Measurements from ENCODE around the gene KCTD17. TPM values are rescaled to one million over a fixed set of nuclear protein-coding genes. Genes with fewer than 3 reads are reported as not detected.

KCTD17 gene
- total and polyA plus RNA-seq, 2 donors (not counting 1 experiment from before 2014, with no cell fraction given), result 10.6 to 19.3 TPM

DNA sequence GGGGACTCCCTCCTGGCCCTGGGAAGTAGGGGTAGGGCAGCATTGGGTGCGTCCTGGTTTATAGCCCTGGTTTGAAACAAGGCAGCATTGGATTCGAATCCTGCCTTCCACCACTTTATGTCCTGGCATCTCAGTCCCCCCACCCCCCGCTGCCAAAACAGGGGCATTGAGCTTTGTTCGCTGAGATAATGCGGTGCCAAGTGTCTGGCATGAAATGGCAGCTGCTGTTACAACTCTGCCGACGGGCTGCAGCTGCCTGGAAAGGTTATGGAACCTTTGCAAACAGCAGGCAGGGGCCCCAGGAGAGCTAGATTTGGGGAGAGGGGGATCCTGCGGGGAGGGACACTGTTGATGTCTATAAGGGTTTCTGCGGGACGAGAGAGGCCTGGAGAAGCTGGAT lies 34.2 kb upstream of the KCTD17 start:
- no peak for TF ChIP-seq EZH2 (IDR thresholded peaks at IDR 0.05; ENCODE audit: low read length, missing control alignments)
- TF ChIP-seq, protein P1, sequence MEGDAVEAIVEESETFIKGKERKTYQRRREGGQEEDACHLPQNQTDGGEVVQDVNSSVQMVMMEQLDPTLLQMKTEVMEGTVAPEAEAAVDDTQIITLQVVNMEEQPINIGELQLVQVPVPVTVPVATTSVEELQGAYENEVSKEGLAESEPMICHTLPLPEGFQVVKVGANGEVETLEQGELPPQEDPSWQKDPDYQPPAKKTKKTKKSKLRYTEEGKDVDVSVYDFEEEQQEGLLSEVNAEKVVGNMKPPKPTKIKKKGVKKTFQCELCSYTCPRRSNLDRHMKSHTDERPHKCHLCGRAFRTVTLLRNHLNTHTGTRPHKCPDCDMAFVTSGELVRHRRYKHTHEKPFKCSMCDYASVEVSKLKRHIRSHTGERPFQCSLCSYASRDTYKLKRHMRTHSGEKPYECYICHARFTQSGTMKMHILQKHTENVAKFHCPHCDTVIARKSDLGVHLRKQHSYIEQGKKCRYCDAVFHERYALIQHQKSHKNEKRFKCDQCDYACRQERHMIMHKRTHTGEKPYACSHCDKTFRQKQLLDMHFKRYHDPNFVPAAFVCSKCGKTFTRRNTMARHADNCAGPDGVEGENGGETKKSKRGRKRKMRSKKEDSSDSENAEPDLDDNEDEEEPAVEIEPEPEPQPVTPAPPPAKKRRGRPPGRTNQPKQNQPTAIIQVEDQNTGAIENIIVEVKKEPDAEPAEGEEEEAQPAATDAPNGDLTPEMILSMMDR (conservative IDR thresholded peaks at IDR 0.05 in 1 of 2, IDR thresholded peaks at IDR 0.05 in 1 of 2; ENCODE audit: low read depth in 1 of 2, low read length in 2 of 2), result no peak
- H4K20me1 ChIP-seq (ENCODE audit: control insufficient read depth, extremely low read depth, insufficient read depth, low read length), result no peaks in the 10 kb centered on the region
- no peaks in the 10 kb centered on the region for H3K36me3 ChIP-seq (ENCODE audit: control insufficient read depth, insufficient read depth, low read length)
- no peak overlapping the region for H3K4me2 ChIP-seq (ENCODE audit: extremely low read depth, insufficient read depth, low read length)
- H3K9me3 ChIP-seq (ENCODE audit: control insufficient read depth, insufficient read depth, low read depth, low read length), result no peaks in the 10 kb centered on the region
- no peak for DNase-seq (ENCODE audit: low read depth in 2 of 2)
- H3K79me2 ChIP-seq (ENCODE audit: control insufficient read depth, insufficient read depth, low read length), result peaks cover 5% of the 10 kb centered on the region
- H3K4me1 ChIP-seq (ENCODE audit: control insufficient read depth, extremely low read depth, insufficient read depth, low read length), result peaks cover 4% of the 10 kb centered on the region
- H3K4me3 ChIP-seq (replicated peaks in 1 of 4; ENCODE audit: control extremely low read depth in 1 of 4, insufficient read depth in 1 of 4, low read depth in 3 of 4, low read length in 4 of 4), result no peak overlapping the region
- H2AFZ ChIP-seq (ENCODE audit: low read length), result no peak overlapping the region
- H3K27me3 ChIP-seq (ENCODE audit: control insufficient read depth, insufficient read depth, low read length), result no peaks in the 10 kb centered on the region
- no peak overlapping the region for H3K9ac ChIP-seq (ENCODE audit: insufficient read depth, low read length)
- H3K27ac ChIP-seq (ENCODE audit: insufficient read depth, low read length), result no peak overlapping the region

DNA sequence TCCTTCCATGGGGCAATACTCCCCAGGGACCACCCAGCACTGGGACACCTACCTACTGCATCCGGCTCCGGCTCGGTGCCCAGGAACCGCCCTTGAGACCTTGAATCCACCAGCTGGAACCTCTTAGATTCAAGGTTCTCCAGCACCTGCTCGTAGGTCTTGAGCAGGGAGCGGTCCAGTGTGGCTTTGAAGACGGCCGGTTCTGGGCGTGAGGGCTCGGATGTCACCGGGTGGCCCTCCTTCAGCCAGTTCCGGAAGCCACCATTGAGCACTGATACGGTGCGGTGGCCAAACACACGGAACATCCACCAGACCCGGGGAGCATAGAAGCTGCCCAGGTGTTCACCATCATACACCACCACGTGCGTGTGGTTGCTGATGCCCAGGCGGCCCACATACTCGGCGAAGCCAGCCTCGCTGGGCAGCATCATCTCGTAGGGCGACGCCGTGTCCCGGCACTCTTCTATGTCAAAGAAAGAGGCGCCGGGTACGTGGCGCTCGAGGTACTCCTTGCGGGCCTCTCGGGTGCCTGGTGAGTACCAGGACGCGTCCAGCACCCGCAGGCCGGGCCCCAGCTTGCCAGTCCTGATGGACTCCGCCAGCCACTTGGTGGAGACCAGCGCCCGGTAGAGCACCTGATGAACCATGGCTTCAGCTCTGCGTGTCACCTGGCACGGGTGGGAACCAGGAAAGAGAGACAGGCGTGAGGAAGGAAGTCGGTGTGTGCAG lies 33.3 kb upstream of the KCTD17 start:
- Histone ChIP-seq H3K4me3 (replicated peaks in 1 of 4; ENCODE audit: control extremely low read depth in 1 of 4, insufficient read depth in 1 of 4, low read depth in 3 of 4, low read length in 4 of 4) (peak overlapping the region; percentile 53 to 83 (median 77)), H3K4me2 (ENCODE audit: extremely low read depth, insufficient read depth, low read length) (peak overlapping the region; percentile 92), H3K36me3 (ENCODE audit: control insufficient read depth, insufficient read depth, low read length) (no peaks in the 10 kb centered on the region), H3K9me3 (ENCODE audit: control insufficient read depth, insufficient read depth, low read depth, low read length) (no peaks in the 10 kb centered on the region), H4K20me1 (ENCODE audit: control insufficient read depth, extremely low read depth, insufficient read depth, low read length) (no peaks in the 10 kb centered on the region), H3K79me2 (ENCODE audit: control insufficient read depth, insufficient read depth, low read length) (peaks cover 5% of the 10 kb centered on the region), H2AFZ (ENCODE audit: low read length) (peak overlapping the region; percentile 61), H3K27ac (ENCODE audit: insufficient read depth, low read length) (no peak overlapping the region), H3K9ac (ENCODE audit: insufficient read depth, low read length) (peak overlapping the region; percentile 85), H3K4me1 (ENCODE audit: control insufficient read depth, extremely low read depth, insufficient read depth, low read length) (peaks cover 4% of the 10 kb centered on the region), H3K27me3 (ENCODE audit: control insufficient read depth, insufficient read depth, low read length) (no peaks in the 10 kb centered on the region)
- no peak for DNase-seq (ENCODE audit: low read depth in 2 of 2)
- no peak for TF ChIP-seq EZH2 (IDR thresholded peaks at IDR 0.05; ENCODE audit: low read length, missing control alignments)
- TF ChIP-seq, protein P1 (conservative IDR thresholded peaks at IDR 0.05 in 1 of 2, IDR thresholded peaks at IDR 0.05 in 1 of 2; ENCODE audit: low read depth in 1 of 2, low read length in 2 of 2), result no peak

DNA sequence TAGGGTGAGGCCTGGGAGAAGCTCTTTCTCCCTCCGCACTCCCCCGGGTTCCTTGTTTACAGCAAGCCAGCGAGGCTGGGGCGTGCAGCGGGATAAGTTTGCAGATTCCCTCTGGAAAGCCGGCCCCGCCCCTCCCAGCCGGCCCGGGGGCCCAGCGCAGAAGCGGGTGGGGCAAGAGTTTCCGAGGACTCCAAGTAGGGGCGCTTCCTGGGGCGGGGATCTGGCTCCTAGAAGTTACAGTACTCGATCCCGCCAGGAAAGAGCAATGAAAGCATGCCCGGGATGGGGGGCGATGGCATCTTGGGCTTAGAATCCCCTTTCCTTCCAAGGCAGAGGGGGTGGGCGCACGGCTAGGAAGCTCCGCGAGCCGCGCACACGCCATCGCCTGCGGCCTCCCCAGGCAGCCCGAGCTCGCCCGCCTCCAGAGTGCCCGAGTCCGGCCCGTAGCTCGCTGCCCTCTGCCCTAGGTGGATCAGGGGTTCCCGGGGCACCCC lies 32.7 kb upstream of the KCTD17 start:
- Histone ChIP-seq H3K27ac (ENCODE audit: insufficient read depth, low read length) (peak overlapping the region; percentile 50), H3K9me3 (ENCODE audit: control insufficient read depth, insufficient read depth, low read depth, low read length) (no peaks in the 10 kb centered on the region), H3K9ac (ENCODE audit: insufficient read depth, low read length) (peak overlapping the region; percentile 85), H3K4me1 (ENCODE audit: control insufficient read depth, extremely low read depth, insufficient read depth, low read length) (peaks cover 4% of the 10 kb centered on the region), H3K36me3 (ENCODE audit: control insufficient read depth, insufficient read depth, low read length) (no peaks in the 10 kb centered on the region), H3K79me2 (ENCODE audit: control insufficient read depth, insufficient read depth, low read length) (peaks cover 5% of the 10 kb centered on the region), H3K27me3 (ENCODE audit: control insufficient read depth, insufficient read depth, low read length) (no peaks in the 10 kb centered on the region), H3K4me2 (ENCODE audit: extremely low read depth, insufficient read depth, low read length) (peak overlapping the region; percentile 92), H3K4me3 (replicated peaks in 1 of 4; ENCODE audit: control extremely low read depth in 1 of 4, insufficient read depth in 1 of 4, low read depth in 3 of 4, low read length in 4 of 4) (peak overlapping the region; percentile 53 to 83 (median 77)), H2AFZ (ENCODE audit: low read length) (peak overlapping the region; percentile 61), H4K20me1 (ENCODE audit: control insufficient read depth, extremely low read depth, insufficient read depth, low read length) (no peaks in the 10 kb centered on the region)
- DNase-seq (ENCODE audit: low read depth in 2 of 2), result peak; percentile 55 to 70
- no peak for TF ChIP-seq EZH2 (IDR thresholded peaks at IDR 0.05; ENCODE audit: low read length, missing control alignments)
- TF ChIP-seq, protein P1 (conservative IDR thresholded peaks at IDR 0.05 in 1 of 2, IDR thresholded peaks at IDR 0.05 in 1 of 2; ENCODE audit: low read depth in 1 of 2, low read length in 2 of 2), result no peak
